ENCODE results near the gene SPA17.

SPA17 gene

DNA sequence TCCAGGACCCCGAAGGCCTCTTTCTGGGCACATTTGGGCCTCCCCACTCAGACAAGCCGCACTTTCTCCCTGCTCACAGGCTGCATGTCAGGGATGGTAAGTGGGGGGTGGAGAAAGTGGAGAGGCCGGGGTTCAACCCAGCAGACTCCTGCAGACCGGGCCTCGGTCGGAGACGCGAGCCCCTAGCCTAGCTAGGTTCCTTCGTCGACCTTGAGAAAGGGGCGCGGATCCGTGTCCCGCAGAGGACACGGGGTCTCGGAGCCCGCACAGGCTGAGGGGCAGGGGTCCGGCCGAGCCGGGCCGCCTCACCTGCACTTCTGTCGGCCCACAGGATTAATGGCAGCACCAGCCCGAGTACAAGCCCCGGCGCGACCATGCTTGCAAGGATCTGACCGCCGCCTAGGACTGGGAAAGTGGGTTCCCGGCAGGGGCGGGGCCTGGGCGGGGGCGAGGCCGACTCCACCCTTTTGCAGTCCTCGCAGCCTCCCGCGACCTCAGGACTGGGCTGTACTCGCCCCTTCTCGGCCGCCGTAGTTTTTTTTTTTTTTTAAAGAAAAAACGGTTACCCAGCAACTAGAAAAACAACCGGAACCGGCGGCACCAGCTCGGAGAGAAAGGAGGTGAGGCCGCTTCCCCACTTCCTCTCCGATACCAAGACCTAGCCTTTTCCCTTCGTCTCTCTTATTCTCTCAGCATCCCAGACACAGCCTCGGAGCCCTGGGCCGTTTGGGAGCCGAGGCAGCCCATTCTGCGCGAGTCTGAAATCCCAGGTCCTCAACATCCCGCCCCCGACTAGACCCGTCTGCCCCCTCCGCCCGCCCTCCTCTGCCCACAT lies at the start of gene SPA17, which contains the start of gene SIAE:
Gene SPA17, plus strand, starts transcription at position 572 of the 835 bp plus-strand sequence. CDS start 1,361 bp downstream, outside the sequence.
Gene SIAE, minus strand, starts transcription at position 407 of the 835 bp plus-strand sequence. Its CDS starts 31 bp downstream, at position 376.
- peak; percentile 70 for DNase-seq

DNA sequence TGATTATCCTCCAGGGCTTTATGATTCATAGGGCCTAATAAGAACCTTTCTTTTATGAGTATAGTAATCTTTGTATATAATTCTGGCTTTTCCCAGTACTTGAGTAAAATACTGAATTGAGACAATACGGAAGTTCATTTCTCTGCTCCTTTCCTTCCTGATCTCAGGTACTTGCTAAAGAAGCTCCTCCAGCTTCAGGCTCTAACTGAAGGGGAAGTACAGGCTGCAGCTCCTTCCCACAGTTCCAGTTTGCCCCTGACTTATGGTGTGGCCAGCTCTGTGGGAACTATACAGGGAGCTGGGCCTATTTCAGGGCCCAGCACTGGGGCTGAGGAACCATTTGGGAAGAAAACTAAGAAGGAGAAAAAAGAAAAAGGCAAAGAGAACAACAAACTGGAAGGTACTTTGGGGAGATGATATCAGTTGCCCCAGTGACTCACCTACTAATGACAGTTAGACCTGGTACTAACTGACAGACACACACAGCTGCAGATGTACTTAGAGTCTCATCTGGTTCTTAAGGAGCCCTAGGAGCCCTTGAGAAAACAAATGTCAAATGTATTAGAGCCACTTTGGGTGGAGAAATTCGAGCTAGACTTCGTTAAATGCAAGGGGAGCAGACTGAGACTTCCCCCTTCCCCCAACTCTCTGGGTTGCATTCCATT lies 48.1 kb upstream of the SPA17 start:
- DNase-seq: no peak

DNA sequence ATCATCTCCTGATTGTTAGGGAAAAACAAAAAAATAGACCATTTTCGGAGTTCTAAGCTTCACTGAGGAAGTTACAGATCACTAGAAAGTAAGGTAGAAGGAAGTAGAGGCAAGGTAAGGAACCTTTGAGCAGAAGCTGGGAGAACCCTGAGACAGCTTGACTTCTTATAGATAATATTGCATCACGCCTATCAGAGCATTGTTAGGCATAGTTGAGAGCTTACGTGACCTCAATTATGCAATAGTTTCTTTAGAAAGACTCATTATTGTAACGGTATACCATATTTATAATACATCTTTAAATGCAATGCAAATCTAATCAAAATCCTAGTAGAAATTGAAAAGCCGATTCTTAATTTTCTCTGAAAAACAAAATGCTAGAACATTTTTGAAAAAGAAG lies 46.2 kb upstream of the SPA17 start:
- no peak for DNase-seq

DNA sequence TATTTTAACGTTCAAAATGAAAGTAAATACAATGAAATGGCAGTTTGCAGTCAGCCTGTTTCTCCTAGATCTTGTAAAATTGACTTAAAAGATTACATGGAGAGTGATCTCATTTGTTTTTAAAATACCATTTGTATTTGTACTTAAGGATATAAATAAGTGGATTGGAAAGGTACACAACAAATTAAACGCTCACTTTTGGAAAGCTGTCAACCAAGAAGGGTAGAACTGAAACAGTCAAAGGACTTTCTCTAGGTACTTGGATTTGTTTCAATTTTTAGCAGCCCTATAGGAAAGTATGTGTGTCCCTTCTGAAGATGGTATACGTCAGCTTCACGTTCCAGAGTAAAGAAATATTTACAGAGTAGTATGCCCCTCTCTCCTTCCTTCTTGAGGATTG lies 43.7 kb upstream of the SPA17 start:
- no peak for DNase-seq

DNA sequence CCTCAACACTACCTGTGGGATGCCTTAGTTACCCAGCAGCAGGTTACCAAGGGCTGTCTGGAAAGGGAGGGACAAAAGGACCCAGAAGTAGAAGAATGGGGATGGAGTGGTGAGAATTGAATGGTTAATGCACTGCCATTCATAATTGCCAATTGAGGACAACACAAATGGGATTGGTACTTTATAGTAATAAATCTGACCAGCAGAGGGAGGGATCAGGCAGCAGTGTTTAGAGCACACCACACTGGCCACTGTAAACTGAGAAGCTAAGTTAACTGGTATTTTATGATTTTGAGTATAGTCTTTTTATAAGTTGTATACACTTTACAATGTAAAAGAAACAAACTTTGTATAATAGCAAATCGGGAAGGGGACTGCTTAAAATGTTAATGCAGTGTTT lies 40.3 kb upstream of the SPA17 start:
- no peak for DNase-seq

DNA sequence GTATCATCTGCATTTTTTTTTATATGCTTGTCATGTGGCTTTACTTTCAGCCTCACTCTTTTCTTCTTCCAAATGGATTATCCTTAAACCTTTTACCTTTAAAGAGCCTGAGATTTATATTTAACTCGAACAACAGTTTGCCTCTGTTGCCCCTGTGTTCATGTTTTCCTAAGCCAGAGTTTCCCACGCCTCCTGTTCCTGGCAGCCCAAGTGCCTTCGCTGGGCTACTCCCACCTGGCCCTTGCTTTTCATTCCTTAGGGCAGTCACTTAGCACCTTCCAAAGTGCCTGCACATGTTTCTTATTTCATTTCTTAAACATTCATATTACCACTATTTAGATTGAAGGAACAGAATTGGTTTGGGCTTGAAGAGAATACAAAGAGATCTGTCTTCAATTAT lies 37.8 kb upstream of the SPA17 start:
- no peak for DNase-seq

DNA sequence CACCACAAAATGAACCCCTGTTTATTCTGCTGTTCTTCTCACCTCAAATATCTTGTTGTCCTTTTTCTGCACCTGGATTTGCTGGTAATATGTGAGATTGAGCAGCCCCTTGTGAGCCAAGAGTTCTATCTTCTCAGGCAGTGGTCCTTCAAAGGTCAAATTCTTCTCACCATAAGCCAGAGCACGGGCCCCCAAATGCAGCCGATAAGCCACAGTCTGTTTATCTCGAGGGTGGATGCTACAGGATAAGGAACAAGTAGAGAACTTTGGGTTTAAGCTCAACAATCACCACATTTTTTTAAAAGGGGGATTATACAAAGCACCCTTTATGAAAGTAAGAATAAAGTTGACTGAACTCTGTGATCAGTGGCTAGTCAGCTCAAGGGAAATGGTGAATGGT lies 35.2 kb upstream of the SPA17 start:
- no peak for DNase-seq

DNA sequence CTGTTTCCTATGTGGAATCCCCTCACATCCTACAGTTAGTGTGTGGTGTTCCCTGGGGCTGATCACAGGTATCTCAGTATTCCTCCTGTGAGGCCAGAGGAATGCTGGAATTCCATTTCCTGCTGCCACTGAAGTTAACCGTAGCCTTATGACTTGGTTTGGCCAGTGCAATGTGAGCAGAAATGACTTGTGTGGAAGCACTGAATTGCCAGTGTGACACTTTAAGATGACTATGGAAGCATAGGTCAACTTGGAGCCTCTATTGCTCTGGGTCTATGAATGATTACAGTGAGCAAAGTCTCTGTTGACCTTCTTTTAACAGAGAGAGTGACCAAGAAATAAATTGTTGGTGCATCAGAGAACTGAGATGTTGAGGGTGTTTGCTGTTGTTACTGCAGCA lies 34.5 kb upstream of the SPA17 start:
- DNase-seq: no peak

DNA sequence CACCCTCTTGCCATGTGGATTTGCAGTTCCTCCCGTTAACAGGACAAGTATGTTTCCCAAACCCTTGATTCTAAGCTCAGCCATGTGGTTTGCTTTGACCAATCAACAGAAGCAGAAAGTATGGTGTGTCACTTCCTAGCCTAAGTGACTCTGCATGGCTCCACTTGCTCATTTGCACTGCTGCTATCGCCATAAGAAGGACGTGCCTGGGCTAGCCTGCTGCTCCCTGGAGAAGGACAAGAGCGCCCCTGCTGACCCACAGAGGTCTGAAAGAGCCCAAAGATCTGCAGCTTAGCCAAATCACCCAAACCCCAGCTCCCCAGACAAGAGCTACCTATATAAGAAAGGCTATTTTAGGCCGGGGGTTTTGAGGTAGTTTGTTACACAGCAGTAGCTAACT lies 33.0 kb upstream of the SPA17 start:
- no peak for DNase-seq

DNA sequence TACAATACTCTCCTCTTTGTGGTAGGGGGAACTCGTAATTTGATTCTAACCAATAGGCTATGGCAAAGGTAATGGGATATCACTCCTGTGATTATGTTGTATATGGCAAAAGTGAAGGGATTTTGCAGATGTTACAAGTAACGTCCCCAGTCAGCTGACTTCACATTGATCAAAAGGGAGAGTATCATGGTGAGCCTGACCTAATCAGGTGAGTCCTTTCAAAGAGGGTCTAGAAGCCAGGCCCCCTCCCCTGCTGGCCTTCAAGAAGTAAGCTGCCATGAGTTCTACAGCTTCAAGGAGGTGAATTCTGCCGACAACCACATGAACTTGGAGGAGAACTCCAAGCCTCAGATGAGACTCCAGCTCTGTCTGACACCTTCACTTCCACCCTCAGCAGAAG lies 31.1 kb upstream of the SPA17 start:
- DNase-seq: no peak

DNA sequence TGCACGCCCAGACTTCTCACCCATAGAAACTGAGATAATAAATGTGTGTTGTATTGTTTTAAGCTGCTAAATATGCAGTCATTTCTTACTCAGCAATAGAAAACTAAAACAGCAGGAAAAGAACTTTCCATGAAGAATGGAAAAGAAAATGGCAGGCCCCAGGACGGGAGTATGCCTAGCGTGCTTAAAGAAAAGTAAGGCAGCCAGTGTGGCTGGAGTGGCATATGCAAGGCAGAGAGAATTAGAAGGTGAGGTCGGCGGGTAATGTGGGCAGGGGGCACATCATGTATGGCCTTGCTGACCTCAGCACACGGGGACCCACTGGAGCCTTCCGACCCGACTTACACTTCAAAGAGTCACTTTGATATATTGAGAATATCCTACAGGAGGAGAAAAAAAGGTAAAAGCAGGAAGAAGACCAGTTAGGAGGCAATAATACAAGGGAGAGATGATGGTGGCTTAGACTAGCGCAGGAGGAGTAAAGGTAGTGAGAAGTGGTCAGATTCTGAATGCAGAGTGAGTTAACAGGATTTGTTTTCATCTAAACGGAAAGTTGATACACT lies 30.6 kb upstream of the SPA17 start:
- DNase-seq: no peak

DNA sequence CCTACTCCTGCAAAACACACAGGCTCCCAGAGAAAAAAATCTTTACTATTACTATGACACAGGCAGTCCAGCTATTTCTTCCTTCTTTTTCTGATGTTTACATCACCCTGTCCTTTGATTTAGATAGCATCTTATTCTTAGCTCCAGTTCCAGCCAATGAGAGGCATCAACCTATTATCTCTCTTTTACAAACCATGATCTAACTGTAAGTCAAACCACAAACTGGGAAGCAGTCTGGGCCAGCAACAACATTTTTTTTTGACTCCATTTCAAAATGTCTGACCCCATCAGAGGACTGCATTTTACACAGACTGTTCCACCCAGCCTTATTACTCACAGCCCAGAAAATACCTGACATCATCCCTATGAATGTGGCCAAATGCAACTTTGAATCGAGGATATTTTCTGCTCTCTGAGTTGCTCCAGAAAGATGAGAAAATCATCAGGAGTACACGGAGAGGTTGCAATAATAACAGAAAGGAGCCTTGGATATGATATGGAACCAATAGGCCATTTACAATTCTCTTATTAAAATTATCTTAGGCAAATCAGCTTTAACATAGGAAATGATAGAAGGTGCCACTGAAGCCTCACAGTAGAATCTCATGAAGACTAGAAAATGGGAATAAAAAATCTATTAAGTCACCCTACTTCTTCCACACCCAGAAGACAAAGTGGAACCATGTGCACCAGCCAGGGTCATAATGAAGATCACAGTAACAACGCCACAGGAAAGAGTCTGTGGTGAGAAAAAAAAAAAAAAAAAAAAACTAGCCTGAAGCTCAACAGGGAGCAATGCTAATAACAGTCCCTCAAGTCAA lies 29.9 kb upstream of the SPA17 start:
- DNase-seq: no peak

DNA sequence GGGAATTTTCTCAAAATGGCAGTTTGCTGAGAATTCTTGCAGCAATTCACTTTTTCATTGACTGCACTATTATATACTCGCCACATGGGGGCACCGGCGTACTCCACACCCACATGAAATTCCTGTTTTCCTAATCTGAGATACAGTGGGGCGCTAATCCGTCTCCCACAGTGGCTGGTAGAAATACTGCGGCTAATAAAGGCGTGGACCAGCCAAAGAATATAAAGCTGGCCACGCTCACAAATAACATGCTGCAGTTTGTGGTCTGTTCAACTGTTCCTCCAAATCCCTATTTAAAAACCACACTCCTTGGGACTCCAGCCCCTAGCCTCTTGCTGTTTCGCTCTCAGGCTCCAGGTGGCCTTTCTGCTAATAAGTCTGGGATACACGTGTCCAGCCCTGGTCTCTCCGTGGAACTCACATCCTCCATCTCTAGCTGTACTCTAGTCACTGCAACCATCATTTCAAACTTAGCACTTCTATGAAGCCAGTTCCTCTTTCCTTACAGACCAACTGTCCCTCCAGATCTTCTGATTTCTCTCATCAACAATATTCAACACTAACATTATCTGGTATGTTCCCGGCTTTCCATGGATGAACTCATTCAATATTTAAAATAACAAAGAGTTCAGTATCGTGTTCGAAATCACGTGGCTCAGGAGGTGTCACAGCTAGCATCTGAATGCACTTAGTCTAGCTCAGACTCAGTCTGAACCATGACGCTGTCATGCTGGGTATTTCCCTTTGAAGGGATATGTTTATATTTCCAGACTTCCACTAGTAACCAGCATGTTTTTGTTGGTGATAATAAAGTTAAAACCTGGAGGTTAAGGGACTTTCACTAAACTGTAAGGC lies 29.1 kb upstream of the SPA17 start:
- peak; percentile 26 for DNase-seq

DNA sequence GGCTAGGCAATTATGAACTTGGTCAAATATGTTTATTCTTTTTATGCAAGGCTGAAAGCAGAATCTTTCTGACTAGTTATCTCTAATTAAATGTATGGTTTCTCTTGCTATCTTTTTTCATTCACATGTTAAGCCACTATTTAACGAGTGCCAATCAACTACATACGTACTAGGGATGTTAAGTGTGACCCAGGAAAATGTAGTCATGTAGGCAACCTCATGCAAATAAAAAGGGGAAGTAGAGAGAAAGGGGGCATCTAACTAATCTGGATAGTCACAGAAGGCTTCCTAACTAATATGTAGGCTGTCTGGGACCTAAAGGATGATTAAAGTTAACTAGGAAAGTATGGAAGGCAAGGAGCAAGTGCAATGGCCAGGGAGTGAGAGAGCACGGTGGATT lies 27.6 kb upstream of the SPA17 start:
- no peak for DNase-seq

DNA sequence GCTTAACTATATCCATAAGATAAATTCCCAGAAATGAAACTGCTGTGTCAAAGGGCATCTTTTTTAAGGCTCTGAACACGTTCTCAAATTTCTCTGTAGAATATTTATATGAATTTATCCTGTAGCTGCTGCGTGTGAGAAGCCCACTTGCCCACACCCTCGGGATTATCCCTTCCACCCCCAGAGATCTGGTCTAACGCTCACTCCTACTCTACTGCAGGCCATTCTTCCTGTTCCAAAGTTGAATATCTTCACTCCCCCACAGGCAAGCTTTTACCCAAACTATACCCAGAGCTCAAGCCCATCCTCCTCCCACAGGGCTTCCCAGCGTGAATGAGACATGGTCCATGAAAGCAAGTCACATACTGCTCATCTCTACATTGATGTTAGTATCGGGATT lies 25.1 kb upstream of the SPA17 start:
- DNase-seq: no peak

DNA sequence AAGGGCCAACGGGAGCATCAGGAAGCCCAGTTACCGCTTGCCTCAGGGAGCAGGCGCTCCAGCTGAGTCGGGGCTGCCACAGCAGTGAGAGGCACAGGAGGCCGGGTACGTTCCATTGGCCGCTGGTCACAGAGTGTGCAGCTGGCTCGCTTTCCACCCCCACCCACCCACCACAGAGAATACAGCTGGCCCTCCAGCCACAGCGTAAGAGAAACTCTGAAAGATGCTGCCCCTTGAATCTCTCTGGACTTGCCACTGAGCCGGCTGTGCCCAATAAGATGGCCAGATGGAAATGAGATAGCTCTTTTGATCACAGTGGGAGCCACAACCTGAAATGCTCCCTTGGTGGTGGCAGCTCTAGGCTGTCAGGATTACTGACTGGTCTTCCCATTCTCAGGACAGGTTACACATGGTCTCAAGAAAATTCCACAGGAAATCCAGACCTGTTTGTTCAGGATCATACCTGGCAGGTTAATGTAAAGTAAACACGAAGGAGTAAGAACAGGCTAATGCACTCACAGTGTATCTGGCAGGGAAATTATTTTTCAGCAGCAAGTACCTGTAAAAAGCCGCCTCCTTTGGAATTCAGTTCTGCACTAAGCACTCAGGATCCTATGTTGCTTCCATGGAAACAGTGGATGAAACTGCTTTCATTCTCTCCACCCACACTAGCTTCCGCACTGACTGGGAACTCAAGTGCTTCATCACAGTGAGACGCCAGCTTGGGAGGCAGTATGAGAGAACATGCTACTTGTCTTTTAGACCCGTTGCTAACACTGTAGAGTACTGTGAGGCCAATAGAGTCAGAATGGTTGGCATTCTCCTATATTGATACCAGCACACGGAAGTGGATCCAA lies 16.7 kb upstream of the SPA17 start:
- peak; percentile 27 for DNase-seq

DNA sequence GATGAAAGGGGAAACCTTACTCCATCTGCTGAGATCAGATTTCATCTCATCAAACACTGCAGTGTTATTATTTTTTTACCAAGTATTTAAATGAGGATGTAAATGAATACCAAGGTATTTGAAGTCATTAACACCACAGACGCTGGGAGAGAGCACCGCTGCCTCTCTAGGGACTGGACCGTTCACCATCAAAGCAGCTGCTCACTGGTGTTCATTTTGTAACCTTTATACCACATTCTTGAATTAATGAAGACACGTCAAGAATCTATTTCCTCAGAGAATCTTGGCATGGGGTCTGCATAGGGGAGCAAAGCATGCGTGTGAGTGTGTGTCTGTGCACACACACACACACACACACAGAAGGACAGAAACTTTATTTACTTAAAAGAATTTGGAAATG lies 15.8 kb upstream of the SPA17 start:
- DNase-seq: peak; percentile 67

DNA sequence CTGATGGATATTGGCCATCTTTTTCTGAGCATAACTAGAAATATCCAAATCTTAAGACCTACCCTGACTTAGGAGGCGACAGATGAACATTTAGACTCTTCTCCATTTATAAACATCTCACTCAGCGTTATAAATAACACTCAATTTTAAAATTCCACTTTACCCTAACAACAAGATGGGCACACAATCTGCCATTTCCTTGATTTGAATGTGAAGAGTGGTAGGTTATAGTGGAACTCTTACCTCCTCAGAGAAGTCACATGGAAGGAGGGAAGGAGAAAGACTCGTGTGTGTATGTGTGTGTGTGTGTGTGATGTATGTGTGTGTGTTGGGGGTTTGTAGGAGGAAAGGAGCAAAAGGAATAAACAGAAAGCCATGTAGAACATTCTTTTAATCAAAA lies 15.2 kb upstream of the SPA17 start:
- no peak for DNase-seq

DNA sequence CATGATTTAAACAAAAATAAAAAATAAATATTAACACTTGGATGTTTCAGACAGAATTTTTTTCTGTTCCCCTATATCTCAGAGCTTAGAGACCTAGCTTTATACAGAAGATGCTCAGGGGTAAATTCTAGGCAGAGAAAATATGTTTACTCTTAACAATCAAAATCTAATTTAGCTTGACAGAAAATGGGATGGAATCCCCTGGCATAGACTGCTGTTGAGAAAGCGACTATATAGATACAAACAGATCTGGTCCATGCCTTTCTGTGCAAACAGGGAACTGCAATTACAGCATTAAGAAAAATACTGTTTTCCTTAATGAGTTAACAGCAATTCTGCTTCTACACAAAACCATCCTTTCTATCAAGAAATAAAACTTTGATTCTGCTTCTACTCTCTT lies 14.7 kb upstream of the SPA17 start:
- DNase-seq: no peak

DNA sequence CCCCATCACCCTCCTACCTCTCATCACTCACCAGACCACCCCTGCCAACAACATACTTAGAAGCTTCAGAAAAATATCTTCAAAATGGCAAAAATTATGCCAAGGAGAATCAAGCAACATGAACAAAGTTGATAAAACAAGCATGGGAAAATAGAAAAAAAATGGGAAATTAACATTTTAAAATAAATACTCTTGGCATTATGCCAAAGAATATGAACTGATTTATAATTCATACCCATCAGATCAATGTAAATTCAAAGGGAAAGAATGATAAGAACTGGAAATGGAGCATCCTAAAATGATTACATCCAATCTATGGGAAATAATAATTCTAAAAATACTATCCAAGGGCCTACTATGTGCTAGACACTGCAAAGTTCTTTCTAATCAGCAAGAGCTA lies 12.2 kb upstream of the SPA17 start:
- no peak for DNase-seq

DNA sequence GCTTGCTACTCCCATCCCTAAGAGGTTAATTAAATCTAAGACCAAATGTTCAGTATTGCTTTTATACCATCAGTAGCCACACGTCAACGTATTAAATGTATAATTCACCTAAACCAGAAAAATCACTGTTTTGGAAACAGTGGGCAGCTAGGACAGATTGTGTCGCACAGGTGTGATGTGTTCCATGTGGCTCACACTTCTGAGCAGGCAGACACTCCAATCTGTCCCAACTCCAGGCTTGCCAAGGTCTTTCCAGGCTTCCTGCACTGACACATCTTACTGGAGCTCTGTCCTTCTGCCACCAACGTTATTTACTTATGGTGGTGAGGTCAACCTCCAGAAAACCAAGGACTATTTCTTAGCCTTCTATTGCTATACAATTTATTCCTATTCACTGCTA lies 11.6 kb upstream of the SPA17 start:
- no peak for DNase-seq

Data from NCI-H2171 (cell line).